WERI-Rb-1 (cell line): ENCODE data around the gene KRTAP10-3.
A peak's percentile ranks its signal among the peaks of the same experiment; 100 is the strongest.
"Not testable (repeated sequence)": the region's sequence is repeated elsewhere in the genome, so short reads cannot be mapped to it uniquely, and the experiment has no call there.

Experiments
- DNase-seq: peaks from one replicate; pipeline ENCODE4 v3.0.0-alpha.2; 2020
- H3K27ac ChIP-seq: fragments of 250-450 bp; sonication (Bioruptor Pico); 2 replicates; pipeline ENCODE4 v1.5.1; 2020; ENCODE audit warnings: mild to moderate bottlenecking, moderate library complexity
- H3K27me3 ChIP-seq: fragments of 250-450 bp; sonication (Bioruptor Pico); 2 replicates; pipeline ENCODE4 v1.5.1; 2021; ENCODE audit warnings: mild to moderate bottlenecking, low read depth, moderate library complexity; ENCODE audit not compliant: insufficient read depth, severe bottlenecking
- H3K36me3 ChIP-seq: fragments of 250-450 bp; sonication (Bioruptor Pico); 2 replicates; pipeline ENCODE4 v1.5.1; 2020; ENCODE audit warnings: mild to moderate bottlenecking, moderate library complexity
- H3K4me3 ChIP-seq: 2 replicates; pipeline ENCODE4 v1.5.1; 2011; ENCODE audit warnings: low read depth, mild to moderate bottlenecking, control low read depth, low read length
- H3K9me3 ChIP-seq: fragments of 250-450 bp; sonication (Bioruptor Pico); 2 replicates; pipeline ENCODE4 v1.5.1; 2021; ENCODE audit warnings: mild to moderate bottlenecking, moderate library complexity; ENCODE audit not compliant: severe bottlenecking
- TF ChIP-seq, protein P1 (sequence below): IDR thresholded peaks from 2 replicates; pipeline ENCODE4 v1.5.1; 2011; ENCODE audit warnings: low read depth, mild to moderate bottlenecking, control low read depth, inconsistent platforms, low read length

The KRTAP10-3 gene

DNA sequence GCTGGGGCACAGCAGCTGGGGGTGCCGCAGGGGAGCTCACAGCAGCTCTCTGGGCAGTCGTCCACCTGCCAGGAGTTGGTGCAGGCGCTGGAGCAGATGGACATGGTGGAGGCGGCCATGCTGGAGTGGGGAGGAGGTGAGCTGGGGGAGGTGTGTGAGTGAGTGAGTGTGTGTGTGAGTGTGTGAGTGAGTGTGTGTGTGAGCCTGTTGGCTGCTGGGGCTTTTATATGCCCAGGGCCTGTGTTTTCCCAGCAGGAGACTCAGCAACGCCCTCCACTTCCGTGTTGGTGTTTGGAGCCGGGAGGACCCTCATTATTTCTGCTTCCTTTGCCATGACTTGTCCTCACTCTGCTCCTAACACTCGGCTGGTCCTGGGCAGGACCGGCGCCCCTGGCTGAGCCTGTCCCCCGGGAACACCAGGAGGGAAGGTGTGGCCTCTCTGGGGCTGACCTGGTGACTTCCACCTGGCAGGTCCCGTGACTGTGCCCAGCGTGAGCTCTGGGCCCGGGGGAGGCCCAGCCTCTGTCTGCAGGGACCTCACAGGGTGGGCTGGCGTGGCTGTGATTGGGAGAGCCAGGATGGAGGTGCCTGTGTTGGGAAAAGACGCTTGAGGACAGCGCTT lies 7.1 kb downstream of the KRTAP10-3 start, which contains the start of gene KRTAP10-2:
TSS of gene KRTAP10-2 (minus strand) at position 166 of the 622 bp plus-strand sequence. CDS start at position 119, 47 bp downstream.
- TF ChIP-seq, protein P1, sequence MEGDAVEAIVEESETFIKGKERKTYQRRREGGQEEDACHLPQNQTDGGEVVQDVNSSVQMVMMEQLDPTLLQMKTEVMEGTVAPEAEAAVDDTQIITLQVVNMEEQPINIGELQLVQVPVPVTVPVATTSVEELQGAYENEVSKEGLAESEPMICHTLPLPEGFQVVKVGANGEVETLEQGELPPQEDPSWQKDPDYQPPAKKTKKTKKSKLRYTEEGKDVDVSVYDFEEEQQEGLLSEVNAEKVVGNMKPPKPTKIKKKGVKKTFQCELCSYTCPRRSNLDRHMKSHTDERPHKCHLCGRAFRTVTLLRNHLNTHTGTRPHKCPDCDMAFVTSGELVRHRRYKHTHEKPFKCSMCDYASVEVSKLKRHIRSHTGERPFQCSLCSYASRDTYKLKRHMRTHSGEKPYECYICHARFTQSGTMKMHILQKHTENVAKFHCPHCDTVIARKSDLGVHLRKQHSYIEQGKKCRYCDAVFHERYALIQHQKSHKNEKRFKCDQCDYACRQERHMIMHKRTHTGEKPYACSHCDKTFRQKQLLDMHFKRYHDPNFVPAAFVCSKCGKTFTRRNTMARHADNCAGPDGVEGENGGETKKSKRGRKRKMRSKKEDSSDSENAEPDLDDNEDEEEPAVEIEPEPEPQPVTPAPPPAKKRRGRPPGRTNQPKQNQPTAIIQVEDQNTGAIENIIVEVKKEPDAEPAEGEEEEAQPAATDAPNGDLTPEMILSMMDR, result no peak
- Histone ChIP-seq H3K36me3 (no peaks in the 10 kb centered on the region), H3K27me3 (no peaks in the 10 kb centered on the region), H3K9me3 (peaks cover 26% of the 10 kb centered on the region), H3K27ac (no peak within 1 kb of the TSS), H3K4me3 (no peak within 1 kb of the TSS)
- DNase-seq, result no peak

DNA sequence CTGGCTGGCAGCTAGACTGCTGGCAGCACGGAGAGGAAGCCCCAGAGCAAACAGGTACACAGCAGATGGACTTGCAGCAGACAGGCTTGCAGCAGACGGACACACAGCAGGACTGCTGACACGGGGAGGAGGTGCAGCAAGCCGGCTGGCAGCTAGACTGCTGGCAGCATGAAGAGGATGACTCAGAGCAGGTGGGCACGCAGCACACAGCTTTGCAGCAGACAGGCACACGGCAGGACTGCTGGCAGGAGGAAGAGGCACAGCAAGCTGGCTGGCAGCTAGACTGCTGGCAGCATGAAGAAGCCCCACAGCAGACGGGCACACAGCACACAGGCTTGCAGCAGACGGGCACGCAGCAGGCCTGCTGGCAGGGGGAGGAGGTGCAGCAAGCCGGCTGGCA lies 7.8 kb downstream of the KRTAP10-3 start:
- no peak for DNase-seq
- TF ChIP-seq, protein P1, result no peak

GRCh38 chr21:44550285-44550684 lies 8.3 kb downstream of the KRTAP10-3 start:
- not testable (repeated sequence) for H3K36me3 ChIP-seq, H3K4me3 ChIP-seq, H3K27me3 ChIP-seq, H3K27ac ChIP-seq
- DNase-seq, result peak; percentile 8
- H3K9me3 ChIP-seq, result peaks cover 26% of the 10 kb centered on the region

More for the DNA sequence above, 7.8 kb downstream of the KRTAP10-3 start:
- Histone ChIP-seq H3K9me3 (peaks cover 26% of the 10 kb centered on the region), H3K4me3 (no peak overlapping the region), H3K27me3 (no peaks in the 10 kb centered on the region), H3K27ac (no peak overlapping the region), H3K36me3 (no peaks in the 10 kb centered on the region)

DNA sequence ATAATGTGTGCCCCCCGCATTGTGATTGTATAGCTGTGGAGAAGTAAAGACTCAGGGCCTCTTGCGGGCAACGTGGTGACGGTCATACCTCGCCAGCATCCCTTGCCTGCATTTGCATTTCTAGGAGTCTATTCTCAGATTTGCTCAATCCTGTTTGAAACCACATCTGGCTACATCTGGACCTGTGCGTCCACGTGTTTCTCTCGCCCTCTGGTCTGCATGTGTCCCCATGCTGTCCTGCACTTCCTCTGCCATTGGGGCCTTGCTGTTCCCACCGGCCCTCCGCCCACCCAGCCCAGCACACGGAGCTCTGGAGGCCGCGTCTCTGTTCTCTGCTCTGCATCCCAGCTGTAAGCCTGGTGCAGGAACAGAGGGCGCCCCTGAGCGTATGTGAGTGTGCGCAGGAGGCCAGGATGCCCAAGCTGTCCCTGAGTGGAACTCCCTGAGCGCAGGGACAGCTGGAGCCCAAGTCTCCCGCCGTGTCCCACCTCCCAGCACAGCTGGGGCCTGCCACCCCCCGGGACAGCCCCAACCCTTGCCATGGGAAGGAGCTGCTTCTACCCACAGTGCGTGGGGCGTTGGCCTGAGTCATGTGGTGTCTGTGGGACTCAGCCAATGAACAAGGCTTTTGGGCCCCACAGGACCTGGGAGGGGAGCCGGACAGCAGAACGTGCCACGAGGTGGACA lies 8.9 kb downstream of the KRTAP10-3 start:
- Histone ChIP-seq H3K9me3 (peaks cover 26% of the 10 kb centered on the region), H3K27me3 (no peaks in the 10 kb centered on the region), H3K27ac (peak overlapping the region; percentile 32; the same call in 1 of the 2 replicates), H3K4me3 (no peak overlapping the region), H3K36me3 (no peaks in the 10 kb centered on the region)
- peak; percentile 12 for DNase-seq
- TF ChIP-seq, protein P1, result no peak

GRCh38 chr21:44548922-44549321 lies 9.7 kb downstream of the KRTAP10-3 start:
- H3K9me3 ChIP-seq, result peaks cover 19% of the 10 kb centered on the region
- no peak for DNase-seq
- TF ChIP-seq, protein P1, result no peak
- no peaks in the 10 kb centered on the region for H3K36me3 ChIP-seq
- no peak overlapping the region for H3K4me3 ChIP-seq
- H3K27me3 ChIP-seq, result no peaks in the 10 kb centered on the region
- peak overlapping the region; percentile 32; the same call in 1 of the 2 replicates for H3K27ac ChIP-seq

GRCh38 chr21:44548381-44548780 lies 10.2 kb downstream of the KRTAP10-3 start:
- no peak overlapping the region; the same call in 1 of the 2 replicates for H3K27ac ChIP-seq

More at GRCh38 chr21:44548381-44548780, 10.2 kb downstream of the KRTAP10-3 start:
- DNase-seq, result no peak
- no peak overlapping the region for H3K4me3 ChIP-seq
- H3K27me3 ChIP-seq, result no peaks in the 10 kb centered on the region
- H3K9me3 ChIP-seq, result peaks cover 15% of the 10 kb centered on the region
- TF ChIP-seq, protein P1, result no peak
- H3K36me3 ChIP-seq, result no peaks in the 10 kb centered on the region
